SU-DHL-6 (cell line): ENCODE results near the gene MALRD1.

Experiments used
- H2AFZ ChIP-seq: fragments of 200-600 bp; sonication (generic); 2 replicates; pipeline ENCODE4 v1.6.1; 2014; ENCODE audit warnings: low read depth, mild to moderate bottlenecking, moderate library complexity, mixed read lengths, antibody characterized with exemption, low read length; ENCODE audit not compliant: severe bottlenecking
- H3F3A ChIP-seq: fragments of 200-600 bp; shearing (Covaris generic); 2 replicates; pipeline ENCODE4 v1.6.0; 2016; ENCODE audit warnings: antibody characterized with exemption, mild to moderate bottlenecking; ENCODE audit not compliant: insufficient read depth
- H3K27ac ChIP-seq: fragments of 200-600 bp; sonication (generic); 2 replicates; pipeline ENCODE4 v1.5.1; 2016; ENCODE audit warnings: low read depth, mild to moderate bottlenecking, low read length, moderate library complexity, mixed read lengths
- H3K27me3 ChIP-seq: fragments of 200-600 bp; sonication (generic), shearing (Covaris generic); 2 replicates; pipeline ENCODE4 v1.6.0; 2014; ENCODE audit warnings: mild to moderate bottlenecking, low read length
- H3K36me3 ChIP-seq: fragments of 200-600 bp; sonication (generic); 2 replicates; pipeline ENCODE4 v1.6.1; 2014; ENCODE audit warnings: mild to moderate bottlenecking, low read length, mixed read lengths
- H3K4me2 ChIP-seq: fragments of 300-600, 200-600 bp; shearing (Covaris generic), sonication (generic); 2 replicates; pipeline ENCODE4 v1.6.0; 2014; ENCODE audit warnings: low read length, low read depth, mild to moderate bottlenecking; ENCODE audit not compliant: poor library complexity, severe bottlenecking
- H3K4me3 ChIP-seq: fragments of 200-600 bp; sonication (generic); 2 replicates; pipeline ENCODE4 v1.5.1; 2014; ENCODE audit warnings: antibody characterized with exemption, low read length, mild to moderate bottlenecking, mixed read lengths; ENCODE audit not compliant: insufficient read depth, poor library complexity, severe bottlenecking
- H3K79me2 ChIP-seq: fragments of 200-600 bp; sonication (generic); 2 replicates; pipeline ENCODE4 v1.6.1; 2014; ENCODE audit warnings: mild to moderate bottlenecking, low read length, moderate library complexity; ENCODE audit not compliant: insufficient read depth
- H3K9ac ChIP-seq: fragments of 200-600 bp; sonication (generic); 2 replicates; pipeline ENCODE4 v1.7.0; 2014; ENCODE audit warnings: mild to moderate bottlenecking, low read length
- H3K9me2 ChIP-seq: fragments of 200-600 bp; sonication (generic); replicated peaks from 2 replicates; pipeline ENCODE4 v1.6.1; 2014; ENCODE audit warnings: low read length; ENCODE audit not compliant: insufficient read depth
- H3K9me3 ChIP-seq: fragments of 200-600 bp; sonication (generic); 2 replicates; pipeline ENCODE4 v1.6.1; 2014; ENCODE audit warnings: low read length, mixed read lengths; ENCODE audit not compliant: insufficient read depth
- H4K20me1 ChIP-seq: fragments of 200-600 bp; sonication (generic); 2 replicates; pipeline ENCODE4 v1.6.1; 2014; ENCODE audit warnings: low read depth, mild to moderate bottlenecking, antibody characterized with exemption, low read length, moderate library complexity, mixed read lengths
- EZH2phosphoT487 ChIP-seq: fragments of 200-600 bp; sonication (generic), shearing (Covaris generic); conservative IDR thresholded peaks from 2 replicates; pipeline ENCODE4 v1.6.1; 2018; ENCODE audit warnings: mild to moderate bottlenecking, antibody characterized with exemption, low read length, moderate library complexity, mixed read lengths
- TF ChIP-seq, protein P1 (sequence below): fragments of 200-600 bp; sonication (generic); IDR thresholded peaks from one replicate; pipeline ENCODE4 v1.5.1; 2017; ENCODE audit warnings: antibody characterized with exemption, mild to moderate bottlenecking, low read length, moderate library complexity; ENCODE audit not compliant: insufficient read depth, poor library complexity, severe bottlenecking

Gene MALRD1

DNA sequence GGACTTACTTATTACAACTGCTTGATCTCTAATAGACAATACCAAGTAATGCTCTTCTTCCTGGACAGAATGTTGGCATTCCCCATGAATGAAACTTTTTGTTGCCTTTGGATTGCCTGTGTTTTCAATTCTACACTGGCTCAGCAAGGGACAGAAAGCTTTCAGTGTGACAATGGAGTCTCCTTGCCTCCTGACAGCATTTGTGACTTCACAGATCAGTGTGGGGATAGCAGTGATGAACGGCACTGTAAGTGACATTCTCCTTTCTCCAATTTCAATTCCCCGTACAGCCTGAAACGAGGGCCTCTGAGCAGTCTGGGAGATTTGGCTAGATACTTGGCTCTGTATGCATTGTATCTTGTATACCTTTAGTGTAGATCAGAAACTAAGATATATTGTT, 290 bp downstream of the MALRD1 start:
- no peaks in the 10 kb centered on the region for H3K9me2 ChIP-seq
- H3K9ac ChIP-seq, result no peak overlapping the region
- H3K27ac ChIP-seq, result no peak overlapping the region
- H4K20me1 ChIP-seq, result no peaks in the 10 kb centered on the region
- no peaks in the 10 kb centered on the region for H3K9me3 ChIP-seq
- H3K4me3 ChIP-seq, result no peak overlapping the region
- H3K27me3 ChIP-seq, result no peaks in the 10 kb centered on the region
- no peak overlapping the region for H2AFZ ChIP-seq
- no peaks in the 10 kb centered on the region for H3K36me3 ChIP-seq
- H3F3A ChIP-seq, result no peaks in the 10 kb centered on the region
- H3K4me2 ChIP-seq, result no peak overlapping the region
- no peaks in the 10 kb centered on the region for H3K79me2 ChIP-seq
- TF ChIP-seq EZH2phosphoT487, result no peak
- TF ChIP-seq, protein P1, sequence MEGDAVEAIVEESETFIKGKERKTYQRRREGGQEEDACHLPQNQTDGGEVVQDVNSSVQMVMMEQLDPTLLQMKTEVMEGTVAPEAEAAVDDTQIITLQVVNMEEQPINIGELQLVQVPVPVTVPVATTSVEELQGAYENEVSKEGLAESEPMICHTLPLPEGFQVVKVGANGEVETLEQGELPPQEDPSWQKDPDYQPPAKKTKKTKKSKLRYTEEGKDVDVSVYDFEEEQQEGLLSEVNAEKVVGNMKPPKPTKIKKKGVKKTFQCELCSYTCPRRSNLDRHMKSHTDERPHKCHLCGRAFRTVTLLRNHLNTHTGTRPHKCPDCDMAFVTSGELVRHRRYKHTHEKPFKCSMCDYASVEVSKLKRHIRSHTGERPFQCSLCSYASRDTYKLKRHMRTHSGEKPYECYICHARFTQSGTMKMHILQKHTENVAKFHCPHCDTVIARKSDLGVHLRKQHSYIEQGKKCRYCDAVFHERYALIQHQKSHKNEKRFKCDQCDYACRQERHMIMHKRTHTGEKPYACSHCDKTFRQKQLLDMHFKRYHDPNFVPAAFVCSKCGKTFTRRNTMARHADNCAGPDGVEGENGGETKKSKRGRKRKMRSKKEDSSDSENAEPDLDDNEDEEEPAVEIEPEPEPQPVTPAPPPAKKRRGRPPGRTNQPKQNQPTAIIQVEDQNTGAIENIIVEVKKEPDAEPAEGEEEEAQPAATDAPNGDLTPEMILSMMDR, result no peak

DNA sequence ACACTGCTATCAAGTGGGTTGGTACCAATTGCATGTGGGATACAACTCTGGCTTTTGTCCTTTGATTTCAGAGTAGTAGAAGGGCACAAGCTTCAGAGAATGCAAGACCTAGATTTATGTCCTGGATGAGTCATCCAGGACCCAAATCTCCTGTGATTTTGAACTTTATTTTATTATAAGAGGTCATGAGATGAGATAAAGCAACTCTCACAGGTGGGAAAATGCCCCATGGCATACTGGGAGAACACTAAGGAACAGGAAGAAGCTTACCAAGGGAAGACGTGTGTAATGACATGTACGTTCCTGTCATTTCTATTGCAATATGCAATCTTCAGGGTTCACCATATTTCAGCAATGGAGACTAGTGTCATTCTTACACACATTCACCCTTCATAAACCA, 966 bp downstream of the MALRD1 start:
- Histone ChIP-seq H3K9me2 (no peaks in the 10 kb centered on the region), H3K4me2 (no peak overlapping the region), H3K9me3 (no peaks in the 10 kb centered on the region), H2AFZ (no peak overlapping the region), H3K27ac (no peak overlapping the region), H3K36me3 (no peaks in the 10 kb centered on the region), H3K4me3 (no peak overlapping the region), H3K9ac (no peak overlapping the region), H3F3A (no peaks in the 10 kb centered on the region), H3K27me3 (no peaks in the 10 kb centered on the region), H3K79me2 (no peaks in the 10 kb centered on the region), H4K20me1 (no peaks in the 10 kb centered on the region)
- TF ChIP-seq, protein P1, result no peak
- TF ChIP-seq EZH2phosphoT487, result no peak

DNA sequence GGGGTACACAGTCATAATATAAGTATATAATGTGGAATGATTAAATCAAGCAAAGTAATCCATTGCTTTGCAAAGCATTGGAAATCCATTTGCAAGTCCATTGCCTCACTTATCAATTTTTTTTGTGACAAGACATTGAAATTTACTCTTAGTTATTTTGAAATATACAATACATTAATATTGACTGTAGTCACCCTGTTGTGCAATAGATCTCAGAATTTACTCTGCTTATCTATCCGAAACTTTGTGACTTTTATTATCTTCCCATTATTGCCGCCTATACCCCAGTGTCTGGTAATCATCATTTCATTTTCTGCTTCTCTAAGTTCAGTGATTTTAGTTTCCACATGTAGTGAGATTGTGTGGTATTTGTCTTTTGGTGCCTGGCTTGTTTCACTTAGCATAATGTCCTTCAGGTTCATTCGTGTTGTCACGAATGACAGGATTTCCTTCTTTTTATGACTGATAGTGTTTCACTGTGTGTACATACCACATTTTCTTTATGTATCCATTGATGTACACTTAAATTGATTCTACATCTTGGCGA, 5.8 kb downstream of the MALRD1 start:
- Histone ChIP-seq H3K36me3 (no peaks in the 10 kb centered on the region), H3K4me3 (no peak overlapping the region), H3K4me2 (no peak overlapping the region), H3K27me3 (no peaks in the 10 kb centered on the region), H3K79me2 (no peaks in the 10 kb centered on the region), H2AFZ (no peak overlapping the region), H3K9me2 (no peaks in the 10 kb centered on the region), H3K9me3 (no peaks in the 10 kb centered on the region), H4K20me1 (no peaks in the 10 kb centered on the region), H3K9ac (no peak overlapping the region), H3F3A (no peaks in the 10 kb centered on the region), H3K27ac (no peak overlapping the region)
- TF ChIP-seq, protein P1, result no peak
- TF ChIP-seq EZH2phosphoT487, result no peak

DNA sequence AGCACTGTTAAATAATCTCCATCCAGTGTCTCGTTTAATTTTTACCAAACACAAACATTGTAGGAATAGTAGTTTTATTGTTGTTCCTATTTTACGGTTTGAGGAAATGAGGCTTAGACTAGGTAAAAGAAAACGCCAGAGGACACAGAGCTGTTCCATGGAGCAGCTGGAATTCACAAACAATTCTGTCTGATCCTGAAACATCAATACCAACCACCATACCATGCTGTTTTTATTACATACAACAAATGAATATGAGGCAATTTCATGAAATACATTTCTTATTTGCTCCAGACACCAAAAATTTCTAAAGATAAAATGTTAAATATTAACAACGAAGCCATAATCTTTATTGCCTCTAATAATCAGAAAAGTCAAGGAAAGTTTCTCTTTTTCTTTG, 9.4 kb downstream of the MALRD1 start:
- Histone ChIP-seq H3K27ac (no peak overlapping the region), H3F3A (no peaks in the 10 kb centered on the region), H3K27me3 (no peaks in the 10 kb centered on the region), H3K9me2 (no peaks in the 10 kb centered on the region), H3K4me2 (no peak overlapping the region), H3K9me3 (no peaks in the 10 kb centered on the region), H3K4me3 (no peak overlapping the region), H3K36me3 (no peaks in the 10 kb centered on the region), H3K79me2 (no peaks in the 10 kb centered on the region), H4K20me1 (no peaks in the 10 kb centered on the region), H2AFZ (no peak overlapping the region), H3K9ac (no peak overlapping the region)
- TF ChIP-seq, protein P1, result no peak
- no peak for TF ChIP-seq EZH2phosphoT487
